ENCODE data around the gene TMEM232.

TMEM232 gene

GRCh38 chr5:110548171-110548570 lies 178.3 kb downstream of the TMEM232 start:
- H3K4me2 ChIP-seq (ENCODE audit: low read length): no peak overlapping the region
- H3K27me3 ChIP-seq (ENCODE audit: insufficient read depth, low read length): no peaks in the 10 kb centered on the region
- H3K4me1 ChIP-seq (ENCODE audit: insufficient read depth, low read length, severe bottlenecking): no peaks in the 10 kb centered on the region
- H4K20me1 ChIP-seq (ENCODE audit: insufficient read depth, low read length): no peaks in the 10 kb centered on the region
- no peaks in the 10 kb centered on the region for H3K36me3 ChIP-seq (ENCODE audit: insufficient read depth, low read length)
- H3K27ac ChIP-seq (ENCODE audit: low read depth, low read length, poor library complexity, severe bottlenecking): no peak overlapping the region
- H3K9me2 ChIP-seq (ENCODE audit: low read depth, low read length): no peaks in the 10 kb centered on the region
- TF ChIP-seq EZH2 (IDR thresholded peaks at IDR 0.05; ENCODE audit: borderline replicate concordance, low read length): no peak
- no peak for TF ChIP-seq CTCF (IDR thresholded peaks at IDR 0.05; ENCODE audit: low read length)
- no peak overlapping the region for H3K9ac ChIP-seq (ENCODE audit: low read length)
- no peaks in the 10 kb centered on the region for H3F3A ChIP-seq (ENCODE audit: insufficient read depth, low read length)
- no peaks in the 10 kb centered on the region for H3K79me2 ChIP-seq (ENCODE audit: insufficient read depth, low read length)
- no peak overlapping the region for H3K4me3 ChIP-seq (ENCODE audit: low read depth, low read length, poor library complexity, severe bottlenecking)
- no peak overlapping the region for H2AFZ ChIP-seq (ENCODE audit: low read length)
- H3K9me3 ChIP-seq (ENCODE audit: low read length): no peaks in the 10 kb centered on the region

- Histone ChIP-seq H2AFZ (ENCODE audit: low read length) (no peak overlapping the region), H3K9ac (ENCODE audit: low read length) (no peak overlapping the region), H3K79me2 (ENCODE audit: insufficient read depth, low read length) (no peaks in the 10 kb centered on the region), H3K27me3 (ENCODE audit: insufficient read depth, low read length) (no peaks in the 10 kb centered on the region), H3K9me3 (ENCODE audit: low read length) (no peaks in the 10 kb centered on the region), H3K9me2 (ENCODE audit: low read depth, low read length) (no peaks in the 10 kb centered on the region), H3K4me1 (ENCODE audit: insufficient read depth, low read length, severe bottlenecking) (no peaks in the 10 kb centered on the region), H4K20me1 (ENCODE audit: insufficient read depth, low read length) (no peaks in the 10 kb centered on the region), H3K36me3 (ENCODE audit: insufficient read depth, low read length) (no peaks in the 10 kb centered on the region), H3F3A (ENCODE audit: insufficient read depth, low read length) (no peaks in the 10 kb centered on the region), H3K27ac (ENCODE audit: low read depth, low read length, poor library complexity, severe bottlenecking) (no peak overlapping the region), H3K4me3 (ENCODE audit: low read depth, low read length, poor library complexity, severe bottlenecking) (no peak overlapping the region), H3K4me2 (ENCODE audit: low read length) (no peak overlapping the region)
- no peak for TF ChIP-seq EZH2 (IDR thresholded peaks at IDR 0.05; ENCODE audit: borderline replicate concordance, low read length)
- no peak for TF ChIP-seq CTCF (IDR thresholded peaks at IDR 0.05; ENCODE audit: low read length)
Measured at GRCh38 chr5:110547495-110547894, 179.0 kb downstream of the TMEM232 start.

- Histone ChIP-seq H3K4me2 (ENCODE audit: low read length) (no peak overlapping the region), H3K9ac (ENCODE audit: low read length) (no peak overlapping the region), H3K9me2 (ENCODE audit: low read depth, low read length) (no peaks in the 10 kb centered on the region), H3K27ac (ENCODE audit: low read depth, low read length, poor library complexity, severe bottlenecking) (no peak overlapping the region), H3K36me3 (ENCODE audit: insufficient read depth, low read length) (no peaks in the 10 kb centered on the region), H3F3A (ENCODE audit: insufficient read depth, low read length) (no peaks in the 10 kb centered on the region), H2AFZ (ENCODE audit: low read length) (no peak overlapping the region), H3K4me3 (ENCODE audit: low read depth, low read length, poor library complexity, severe bottlenecking) (no peak overlapping the region), H3K27me3 (ENCODE audit: insufficient read depth, low read length) (no peaks in the 10 kb centered on the region), H4K20me1 (ENCODE audit: insufficient read depth, low read length) (no peaks in the 10 kb centered on the region), H3K4me1 (ENCODE audit: insufficient read depth, low read length, severe bottlenecking) (no peaks in the 10 kb centered on the region), H3K79me2 (ENCODE audit: insufficient read depth, low read length) (no peaks in the 10 kb centered on the region), H3K9me3 (ENCODE audit: low read length) (no peaks in the 10 kb centered on the region)
- TF ChIP-seq EZH2 (IDR thresholded peaks at IDR 0.05; ENCODE audit: borderline replicate concordance, low read length) (no peak), CTCF (IDR thresholded peaks at IDR 0.05; ENCODE audit: low read length) (no peak)
Measured at GRCh38 chr5:110545716-110546115, 180.8 kb downstream of the TMEM232 start.

All from OCI-LY1 (cell line).